GM23338 (cell line): Measurements from ENCODE around the gene FBF1. TPM values are rescaled to one million over a fixed set of nuclear protein-coding genes. Genes with fewer than 3 reads are reported as not detected.
"Not testable (repeated sequence)": the region's sequence is repeated elsewhere in the genome, so short reads cannot be mapped to it uniquely, and the experiment has no call there.

Experiments
- ATAC-seq: fragments of 200-7000 bp; cut with Tn5 transposase; 3 replicates; pipeline ENCODE4 v1.9.1; 2020
- DNase-seq: peaks from one replicate; pipeline ENCODE4 v3.0.0-alpha.2; 2015; ENCODE audit warnings: low spot score
- H2AFZ ChIP-seq: fragments of 200-600 bp; sonication (generic); 2 replicates; pipeline ENCODE4 v1.8.0; 2016; ENCODE audit warnings: antibody characterized with exemption, mild to moderate bottlenecking, moderate library complexity
- H3F3A ChIP-seq: fragments of 200-600 bp; sonication (generic); replicated peaks from 2 replicates; pipeline ENCODE4 v1.8.0; 2017; ENCODE audit warnings: antibody characterized with exemption, mixed run types, low read depth
- H3K27ac ChIP-seq: fragments of 200-600 bp; sonication (generic); 2 replicates; pipeline ENCODE4 v1.6.1; 2016; ENCODE audit warnings: low read depth
- H3K27me3 ChIP-seq: fragments of 200-600 bp; sonication (generic); 2 replicates; pipeline ENCODE4 v1.8.0; 2016; ENCODE audit warnings: mild to moderate bottlenecking, mixed run types, moderate library complexity; ENCODE audit not compliant: insufficient read depth
- H3K36me3 ChIP-seq: fragments of 200-600 bp; sonication (generic); 2 replicates; pipeline ENCODE4 v1.8.0; 2016; ENCODE audit warnings: mild to moderate bottlenecking; ENCODE audit not compliant: insufficient read depth
- H3K4me1 ChIP-seq: fragments of 200-600 bp; sonication (generic); 2 replicates; pipeline ENCODE4 v1.8.0; 2016; ENCODE audit warnings: mild to moderate bottlenecking, moderate library complexity; ENCODE audit not compliant: insufficient read depth
- H3K4me2 ChIP-seq: fragments of 200-600 bp; sonication (generic); 2 replicates; pipeline ENCODE4 v1.7.1; 2017; ENCODE audit warnings: mixed run types
- H3K4me3 ChIP-seq: fragments of 200-600 bp; sonication (generic); 2 replicates; pipeline ENCODE4 v1.6.1; 2016; ENCODE audit warnings: mixed run types
- H3K79me2 ChIP-seq: fragments of 200-600 bp; sonication (generic); replicated peaks from 2 replicates; pipeline ENCODE4 v1.8.0; 2017; ENCODE audit warnings: mild to moderate bottlenecking; ENCODE audit not compliant: insufficient read depth
- H3K9me2 ChIP-seq: fragments of 200-600 bp; sonication (generic); 2 replicates; pipeline ENCODE4 v1.8.0; 2017; ENCODE audit not compliant: insufficient read depth
- H4K20me1 ChIP-seq: fragments of 200-600 bp; sonication (generic); replicated peaks from 2 replicates; pipeline ENCODE4 v1.8.0; 2017; ENCODE audit warnings: mild to moderate bottlenecking; ENCODE audit not compliant: insufficient read depth
- H3K27ac Mint-ChIP-seq: 2 replicates; pipeline ENCODE4 v1.8.0; 2020; ENCODE audit warnings: inconsistent platforms, mild to moderate bottlenecking, moderate library complexity, mixed read lengths
- H3K27me3 Mint-ChIP-seq: 3 replicates; pipeline ENCODE4 v1.8.0; 2022; ENCODE audit warnings: low read depth, mild to moderate bottlenecking, moderate library complexity, mixed read lengths, inconsistent platforms; ENCODE audit not compliant: insufficient read depth, poor library complexity
- H3K36me3 Mint-ChIP-seq: 3 replicates; pipeline ENCODE4 v1.8.0; 2021; ENCODE audit warnings: low read depth, mild to moderate bottlenecking, inconsistent platforms, moderate library complexity, mixed read lengths
- H3K4me1 Mint-ChIP-seq: 3 replicates; pipeline ENCODE4 v1.8.0; 2020; ENCODE audit warnings: mild to moderate bottlenecking, inconsistent platforms, mixed read lengths
- H3K4me3 Mint-ChIP-seq: 3 replicates; pipeline ENCODE4 v1.8.0; 2021; ENCODE audit warnings: moderate library complexity, mild to moderate bottlenecking, inconsistent platforms, mixed read lengths
- H3K9me3 Mint-ChIP-seq: 3 replicates; pipeline ENCODE4 v1.8.0; 2020; ENCODE audit warnings: moderate library complexity, mild to moderate bottlenecking, inconsistent platforms, mixed read lengths
- CREB1 ChIP-seq: fragments of 250-450 bp; sonication (Bioruptor Pico); IDR thresholded peaks from 2 replicates; pipeline ENCODE4 v1.5.0; 2020; ENCODE audit warnings: low read depth, mild to moderate bottlenecking, moderate library complexity
- JUNB ChIP-seq: IDR thresholded peaks from one replicate; pipeline ENCODE4 v1.6.1; 2016; ENCODE audit warnings: antibody characterized with exemption; ENCODE audit not compliant: unreplicated experiment
- ZNF114 ChIP-seq: fragments of 250-450 bp; sonication (Bioruptor Pico); IDR thresholded peaks from 2 replicates; pipeline ENCODE4 v1.5.0; 2020; ENCODE audit warnings: mild to moderate bottlenecking, moderate library complexity
- ZNF462 ChIP-seq: fragments of 250-450 bp; sonication (Bioruptor Pico); IDR thresholded peaks from 2 replicates; pipeline ENCODE4 v1.5.0; 2020; ENCODE audit warnings: mild to moderate bottlenecking, moderate library complexity
- polyA plus RNA-seq: library from polyadenylated mRNA; unstranded; fragments of >200 nt; fragmentation: Nextera tagmentation; extraction: Ambion mirVana; gene quantifications from 2 replicates; pipeline ENCODE4 v1.2.1, GENCODE V29; 2016
- total RNA-seq: library from RNA; depleted of rRNA; stranded (reverse); fragments of >200 nt; shearing (Covaris generic); gene quantifications from 2 replicates; pipeline ENCODE4 v1.2.3, GENCODE V29; 2014
- TF ChIP-seq, protein P1 (sequence below): IDR thresholded peaks from 2 replicates; pipeline ENCODE4 v1.6.1; 2016; ENCODE audit warnings: antibody characterized with exemption

The FBF1 gene
- total and polyA plus RNA-seq, 2 experiments from 2014 or later: 8.8 to 11.8 TPM

- TF ChIP-seq ZNF462: no peak
- TF ChIP-seq CREB1 (CRISPR knock-in tag): no peak
- no peak for TF ChIP-seq ZNF114
- TF ChIP-seq JUNB: no peak
- TF ChIP-seq, protein P1, sequence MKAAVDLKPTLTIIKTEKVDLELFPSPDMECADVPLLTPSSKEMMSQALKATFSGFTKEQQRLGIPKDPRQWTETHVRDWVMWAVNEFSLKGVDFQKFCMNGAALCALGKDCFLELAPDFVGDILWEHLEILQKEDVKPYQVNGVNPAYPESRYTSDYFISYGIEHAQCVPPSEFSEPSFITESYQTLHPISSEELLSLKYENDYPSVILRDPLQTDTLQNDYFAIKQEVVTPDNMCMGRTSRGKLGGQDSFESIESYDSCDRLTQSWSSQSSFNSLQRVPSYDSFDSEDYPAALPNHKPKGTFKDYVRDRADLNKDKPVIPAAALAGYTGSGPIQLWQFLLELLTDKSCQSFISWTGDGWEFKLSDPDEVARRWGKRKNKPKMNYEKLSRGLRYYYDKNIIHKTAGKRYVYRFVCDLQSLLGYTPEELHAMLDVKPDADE: no peak
Measured at GRCh38 chr17:75869282-75870141, 71.3 kb downstream of the FBF1 start (continued).

DNA sequence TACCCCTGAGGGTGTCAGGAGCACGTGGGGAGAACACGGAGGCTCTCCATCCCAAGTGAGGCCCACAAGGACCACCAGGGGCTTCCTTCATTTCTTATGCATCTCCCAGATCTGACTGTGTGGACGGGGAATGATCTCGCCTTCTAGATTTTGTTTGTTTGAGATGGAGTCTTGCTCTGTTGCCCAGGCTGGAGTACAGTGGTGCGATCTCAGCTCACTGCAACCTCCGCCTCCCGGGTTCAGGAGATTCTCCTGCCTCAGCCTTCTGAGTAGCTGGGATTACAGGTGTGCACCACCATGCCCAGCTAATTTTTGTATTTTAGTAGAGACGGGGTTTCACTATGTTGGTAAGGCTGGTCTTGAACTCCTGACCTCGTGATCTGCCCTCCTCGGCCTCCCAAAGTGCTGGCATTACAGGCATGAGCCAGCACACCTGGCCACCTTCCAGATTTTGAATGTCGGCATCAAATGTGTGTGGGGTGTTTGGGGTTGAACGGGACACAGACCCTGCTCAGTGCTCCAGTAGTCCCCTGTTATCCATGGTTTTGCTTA lies 72.0 kb downstream of the FBF1 start:
- not testable (repeated sequence) for H3K27ac ChIP-seq, H3K9me3 Mint-ChIP-seq, H3K36me3 Mint-ChIP-seq, H3K79me2 ChIP-seq, H3K36me3 ChIP-seq, H3K9me2 ChIP-seq, ATAC-seq, H3K4me2 ChIP-seq, H3F3A ChIP-seq, H3K4me1 ChIP-seq, DNase-seq, H3K4me3 ChIP-seq, H3K27me3 ChIP-seq, H3K4me3 Mint-ChIP-seq, H4K20me1 ChIP-seq
- H2AFZ ChIP-seq: peak overlapping the region; percentile 95; the same call in 1 of the 2 replicates
- Mint-ChIP-seq H3K4me1 (peaks cover 20% of the 10 kb centered on the region), H3K27me3 (peaks cover 12% of the 10 kb centered on the region), H3K27ac (peak overlapping the region; percentile 69)

GRCh38 chr17:75865404-75866188 lies 75.2 kb downstream of the FBF1 start:
- not testable (repeated sequence) for H3K36me3 Mint-ChIP-seq, H4K20me1 ChIP-seq, H3K27ac Mint-ChIP-seq, H3K4me3 Mint-ChIP-seq, H3K4me1 ChIP-seq, H3K9me3 Mint-ChIP-seq, H3K4me3 ChIP-seq, H3K36me3 ChIP-seq, H3K27me3 ChIP-seq, DNase-seq, H3K4me2 ChIP-seq, H3K9me2 ChIP-seq, H3K79me2 ChIP-seq
- Histone ChIP-seq H3K27ac (0 out of 2 replicates have a peak overlapping the region, but pooled peaks have one; percentile 53), H2AFZ (peak overlapping the region; percentile 61; the same call in 1 of the 2 replicates), H3F3A (0 out of 2 replicates have a peak, but pooled peaks cover 12% of the 10 kb centered on the region)
- ATAC-seq: peak; percentile 13
- Mint-ChIP-seq H3K27me3 (peaks cover 17% of the 10 kb centered on the region), H3K4me1 (peaks cover 18% of the 10 kb centered on the region)

GRCh38 chr17:75864887-75865286 lies 76.0 kb downstream of the FBF1 start:
- not testable (repeated sequence) for H3K9me3 Mint-ChIP-seq, H4K20me1 ChIP-seq, H3K36me3 ChIP-seq, H3K27ac Mint-ChIP-seq, H3K36me3 Mint-ChIP-seq, DNase-seq, H3K9me2 ChIP-seq, H3K27me3 ChIP-seq, H3K4me1 ChIP-seq, H3K4me3 ChIP-seq, H3K4me2 ChIP-seq, H3K79me2 ChIP-seq, H3K4me3 Mint-ChIP-seq
- Histone ChIP-seq H3K27ac (0 out of 2 replicates have a peak overlapping the region, but pooled peaks have one; percentile 53), H2AFZ (peak overlapping the region; percentile 61; the same call in 1 of the 2 replicates), H3F3A (0 out of 2 replicates have a peak, but pooled peaks cover 12% of the 10 kb centered on the region)
- Mint-ChIP-seq H3K27me3 (peaks cover 19% of the 10 kb centered on the region), H3K4me1 (peaks cover 15% of the 10 kb centered on the region)
- ATAC-seq: peak; percentile 8
